Esophagus muscularis mucosa (tissue), 4 donors: Measurements from ENCODE around the gene ZFY. TPM values are rescaled to one million over a fixed set of nuclear protein-coding genes. Genes with fewer than 3 reads are reported as not detected.

Experiments used
- DNase-seq: peaks from one replicate; pipeline ENCODE4 v3.0.0-alpha.2; 2017; ENCODE audit errors: extremely low spot score
- H3K27ac ChIP-seq, 4 donors: fragments of 200-600 bp; sonication (generic); replicated peaks in 1 of 4; 1 replicate in 3 of 4; 2 replicates in 1 of 4; pipeline ENCODE4 v1.5.1; 2016 to 2019; ENCODE audit warnings: mild to moderate bottlenecking in 1 of 4
- H3K27me3 ChIP-seq, 4 donors: fragments of 200-600 bp; sonication (generic); one replicate each; pipeline versions ENCODE4 v1.5.1 to v1.6.0; 2016 to 2019
- H3K36me3 ChIP-seq, 4 donors: fragments of 200-600 bp; sonication (generic); one replicate each; pipeline ENCODE4 v1.5.1; 2016 to 2019
- H3K4me1 ChIP-seq, 4 donors: fragments of 200-600 bp; sonication (generic); one replicate each; pipeline ENCODE4 v1.5.1; 2016 to 2019
- H3K4me3 ChIP-seq, 4 donors: fragments of 200-600 bp; sonication (generic); 1 replicate in 2 of 4; 2 replicates in 2 of 4; pipeline ENCODE4 v1.5.1; 2016 to 2019; ENCODE audit warnings: mild to moderate bottlenecking in 4 of 4, moderate library complexity in 1 of 4
- H3K9me3 ChIP-seq, 4 donors: fragments of 200-600 bp; sonication (generic); 1 replicate in 3 of 4; 2 replicates in 1 of 4; pipeline ENCODE4 v1.5.1; 2016 to 2019
- CTCF ChIP-seq, 3 experiments: fragments of 200-600 bp in 2 of 3; fragments of 450-650 bp in 1 of 3; sonication (generic) in 2 of 3; IDR thresholded peaks; one replicate each; pipeline ENCODE4 v1.5.1; 2017 to 2019; ENCODE audit warnings: antibody characterized with exemption in 3 of 3, mild to moderate bottlenecking in 2 of 3, moderate library complexity in 1 of 3
- EP300 ChIP-seq: sonication (generic); formaldehyde crosslinking; IDR thresholded peaks from one replicate; pipeline ENCODE4 v1.6.1; 2017; ENCODE audit warnings: antibody characterized with exemption
- POLR2A ChIP-seq: fragments of 450-650 bp; IDR thresholded peaks from one replicate; pipeline ENCODE4 v1.6.1; 2017; ENCODE audit warnings: antibody characterized with exemption, moderate library complexity, mild to moderate bottlenecking, low read depth
- POLR2AphosphoS5 ChIP-seq, 2 donors: sonication (generic); formaldehyde crosslinking; IDR thresholded peaks; one replicate each; pipeline ENCODE4 v1.6.1; 2017; ENCODE audit warnings: antibody characterized with exemption in 2 of 2
- WGBS: methylation state at CpG from one replicate; pipeline ENCODE4 v1.1.5; 2018; 5-methylcytosine and 5-hydroxymethylcytosine counted together
- intact Hi-C: fragments of 100-400 bp; cut with DNase I; formaldehyde crosslinking; loops from one replicate; pipeline ENCODE4 v1.15.1; 2023
- small RNA-seq, 3 donors: library from RNA; depleted of rRNA; stranded (forward); fragments of <200 nt; gene quantifications; one replicate each; pipeline ENCODE3, GENCODE V24; 2016
- total RNA-seq, 4 donors: library from RNA; depleted of rRNA; stranded (reverse); fragments of >200 nt; gene quantifications; one replicate each; pipeline versions ENCODE4 v1.1.0 to v1.2.1, GENCODE V29; 2016

ZFY gene
- total RNA-seq, 4 donors from 2014 or later: 0.06 to 24.9 (median 16.6) TPM; not detected in 1

GRCh38 chrY:3023606-3024005 is 88.4 kb downstream of the ZFY start:
- Histone ChIP-seq H3K4me1 (no peaks in the 10 kb centered on the region), H3K9me3 (no peaks in the 10 kb centered on the region), H3K27ac (no peak overlapping the region), H3K27me3 (no peaks in the 10 kb centered on the region), H3K4me3 (no peak overlapping the region), H3K36me3 (no peaks in the 10 kb centered on the region)
- DNase-seq: no peak
- no CpG with 5 or more reads among the region's 2 CpGs for WGBS
- intact Hi-C loops: no loop called here
- no peak for TF ChIP-seq EP300

GRCh38 chrY:3025357-3025756 is 90.2 kb downstream of the ZFY start:
- no CpG with 5 or more reads among the region's 1 CpG for whole genome bisulfite sequencing
- H3K27ac ChIP-seq: no peak overlapping the region
- no peaks in the 10 kb centered on the region for H3K36me3 ChIP-seq
- H3K4me3 ChIP-seq: no peak overlapping the region
- no peaks in the 10 kb centered on the region for H3K4me1 ChIP-seq
- DNase-seq: no peak
- TF ChIP-seq EP300: no peak
- no peak for TF ChIP-seq POLR2AphosphoS5 (IDR thresholded peaks at IDR 0.05)
- no peak for TF ChIP-seq POLR2A
- TF ChIP-seq CTCF (IDR thresholded peaks at IDR 0.05): no peak
- H3K27me3 ChIP-seq: no peaks in the 10 kb centered on the region
- intact Hi-C loops: no loop called here
- H3K9me3 ChIP-seq: no peaks in the 10 kb centered on the region

Small RNA genes within 50 kb of the gene (small RNA-seq; reads per million reads assigned to genes)
- gene EEF1A1P41: 0 reads per million in 3 donors

Other genes starting within 250 kb of the ZFY start
- gene SRY, start 147.7 kb upstream of the ZFY start, total RNA-seq: not detected
- gene RPS4Y1, start 93.8 kb upstream of the ZFY start, total RNA-seq: 100 to 1,000 TPM in 2 of 4 donors, under 1 TPM in 2; 0.46 to 288 (median 135) TPM